Left ventricle myocardium inferior (tissue), 1 donor: Measurements from ENCODE around the gene RMND5A. TPM values are rescaled to one million over a fixed set of nuclear protein-coding genes. Genes with fewer than 3 reads are reported as not detected.
A peak's percentile ranks its signal among the peaks of the same experiment; 100 is the strongest.
"Not testable (repeated sequence)": the region's sequence is repeated elsewhere in the genome, so short reads cannot be mapped to it uniquely, and the experiment has no call there.

Experiments
- DNase-seq: peaks from one replicate; pipeline ENCODE4 v3.0.0-alpha.2; 2020
- H3K27ac ChIP-seq: fragments of 200-600 bp; replicated peaks from 2 replicates; pipeline ENCODE4 v1.8.0; 2021
- H3K27me3 ChIP-seq: fragments of 200-600 bp; 2 replicates; pipeline ENCODE4 v1.8.0; 2021; ENCODE audit warnings: low read depth
- H3K36me3 ChIP-seq: fragments of 200-600 bp; 2 replicates; pipeline ENCODE4 v1.8.0; 2021
- H3K4me1 ChIP-seq: fragments of 200-600 bp; 2 replicates; pipeline ENCODE4 v1.8.0; 2021
- H3K4me3 ChIP-seq: fragments of 200-600 bp; 2 replicates; pipeline ENCODE4 v1.8.0; 2021; ENCODE audit warnings: mild to moderate bottlenecking, moderate library complexity
- H3K9me3 ChIP-seq: fragments of 200-600 bp; replicated peaks from 2 replicates; pipeline ENCODE4 v1.8.0; 2021
- intact Hi-C: fragments of 100-400 bp; cut with micrococcal nuclease; formaldehyde crosslinking; loops from one replicate; pipeline ENCODE4 v1.11.0; 2022
- total RNA-seq: library from RNA; stranded (reverse); fragmentation: NEBNext Ultra II Directional; extraction: Animal tissue kit (Norgen Biotek cat#: 25700); gene quantifications from one replicate; pipeline ENCODE4 v1.2.1, GENCODE V29; 2021
- TF ChIP-seq, protein P1 (sequence below): fragments of 200-600 bp; IDR thresholded peaks from 2 replicates; pipeline ENCODE4 v1.8.0; 2021; ENCODE audit warnings: antibody characterized with exemption, mild to moderate bottlenecking, borderline replicate concordance
- donor health status: DM: no; HTN: yes; CAD: no; lungs with severe emphysema.

The RMND5A gene
- total RNA-seq, 1 donor from 2014 or later, result 93.7 TPM

DNA sequence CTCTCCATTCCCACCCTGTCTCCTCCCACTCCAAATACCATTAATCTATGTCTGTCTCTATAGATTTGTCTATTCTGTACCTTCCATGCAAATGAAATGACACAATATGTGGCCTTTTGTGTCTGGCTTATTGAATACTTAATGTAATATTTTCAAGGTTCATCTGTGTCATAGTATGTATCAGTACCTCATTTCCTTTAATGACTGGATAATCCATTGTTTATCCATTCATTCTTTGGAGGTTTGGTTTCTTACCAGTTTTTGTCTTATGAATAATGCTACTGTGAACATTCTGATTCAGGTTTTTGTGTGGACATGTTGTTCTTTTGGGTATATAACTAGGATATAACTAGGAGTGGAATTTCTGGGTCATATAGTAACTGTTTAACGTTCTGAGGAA is 14.8 kb downstream of the RMND5A start:
- H3K27ac ChIP-seq, H3K4me1 ChIP-seq, H3K9me3 ChIP-seq, H3K36me3 ChIP-seq, DNase-seq, intact Hi-C loops, H3K4me3 ChIP-seq, H3K27me3 ChIP-seq: not testable (repeated sequence)

DNA sequence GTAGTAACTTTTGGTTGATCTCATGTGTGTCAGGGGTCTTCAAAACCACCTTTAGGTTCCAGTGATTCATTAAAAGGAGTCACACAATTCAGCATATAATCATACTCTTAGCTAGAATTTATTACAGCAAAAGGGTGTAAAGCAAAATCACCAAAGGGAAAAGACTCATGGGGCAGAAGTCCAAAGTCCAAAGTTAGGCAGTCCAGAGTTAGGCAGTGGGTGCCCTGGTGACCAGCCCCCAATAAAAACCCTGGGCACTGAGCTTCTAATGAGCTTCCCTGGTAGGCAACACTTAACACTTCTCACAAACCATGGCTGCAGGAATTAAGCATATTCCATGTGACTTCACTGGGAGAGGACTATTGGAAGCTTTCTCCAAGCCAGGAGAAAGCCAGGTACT is 19.4 kb downstream of the RMND5A start:
- H3K36me3 ChIP-seq, result peaks cover 14% of the 10 kb centered on the region
- H3K27me3 ChIP-seq, intact Hi-C loops, H3K27ac ChIP-seq, DNase-seq, H3K4me3 ChIP-seq, H3K9me3 ChIP-seq: not testable (repeated sequence)
- peaks cover 12% of the 10 kb centered on the region for H3K4me1 ChIP-seq

DNA sequence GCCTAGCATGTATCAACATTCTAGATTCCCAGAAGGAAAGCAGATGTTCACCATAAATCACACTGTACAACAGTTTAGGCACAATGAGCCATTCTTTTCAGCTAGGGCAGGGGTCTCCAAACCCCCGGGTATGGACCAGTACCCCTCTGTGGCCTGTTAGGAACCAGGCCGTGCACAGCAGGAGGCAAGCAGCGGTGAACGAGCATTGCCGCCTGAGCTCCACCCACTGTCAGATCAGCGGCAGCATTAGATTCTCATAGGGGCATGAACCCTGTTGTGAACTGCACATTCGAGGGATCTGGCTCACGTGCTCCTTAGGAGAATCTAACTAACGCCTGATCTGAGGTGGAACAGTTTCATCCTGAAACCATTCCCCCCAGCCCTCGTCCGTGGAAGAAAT is 19.8 kb downstream of the RMND5A start:
- H3K9me3 ChIP-seq, H3K27me3 ChIP-seq, H3K27ac ChIP-seq, DNase-seq, H3K4me3 ChIP-seq, intact Hi-C loops: not testable (repeated sequence)
- H3K36me3 ChIP-seq, result peaks cover 14% of the 10 kb centered on the region
- H3K4me1 ChIP-seq, result peaks cover 14% of the 10 kb centered on the region

DNA sequence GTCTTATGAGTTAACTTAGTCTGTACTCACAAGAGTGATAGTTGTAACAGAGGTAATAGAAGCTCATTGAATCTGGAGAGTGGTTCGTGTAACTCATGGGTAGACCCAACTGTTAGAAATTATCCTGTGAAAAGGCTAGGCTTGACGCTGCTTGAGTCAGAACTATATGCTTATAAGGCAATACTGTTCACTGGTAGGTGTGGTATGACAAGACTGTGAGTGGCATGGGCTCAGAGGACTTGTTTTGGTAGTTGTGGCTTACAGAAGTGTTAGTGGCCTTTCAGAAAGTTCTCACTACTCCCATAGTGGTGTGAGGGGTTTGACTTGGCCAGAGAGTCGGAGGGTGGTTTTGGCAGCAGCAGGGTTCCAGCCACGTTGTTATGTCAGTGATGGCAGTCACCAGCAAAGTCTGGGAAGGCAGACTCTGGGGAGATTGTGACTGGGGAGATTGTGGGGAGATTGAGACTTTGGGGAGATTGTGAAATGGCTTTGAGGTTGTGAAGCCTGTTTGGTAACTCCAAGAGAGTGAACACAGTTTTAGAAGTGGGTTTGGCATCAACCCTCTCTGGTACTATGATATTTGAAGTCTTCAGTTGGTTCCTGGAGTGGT is 21.9 kb downstream of the RMND5A start:
- H3K36me3 ChIP-seq, result peaks cover 14% of the 10 kb centered on the region
- H3K27ac ChIP-seq, H3K27me3 ChIP-seq, intact Hi-C loops, H3K9me3 ChIP-seq, H3K4me3 ChIP-seq, DNase-seq: not testable (repeated sequence)
- peaks cover 28% of the 10 kb centered on the region for H3K4me1 ChIP-seq

DNA sequence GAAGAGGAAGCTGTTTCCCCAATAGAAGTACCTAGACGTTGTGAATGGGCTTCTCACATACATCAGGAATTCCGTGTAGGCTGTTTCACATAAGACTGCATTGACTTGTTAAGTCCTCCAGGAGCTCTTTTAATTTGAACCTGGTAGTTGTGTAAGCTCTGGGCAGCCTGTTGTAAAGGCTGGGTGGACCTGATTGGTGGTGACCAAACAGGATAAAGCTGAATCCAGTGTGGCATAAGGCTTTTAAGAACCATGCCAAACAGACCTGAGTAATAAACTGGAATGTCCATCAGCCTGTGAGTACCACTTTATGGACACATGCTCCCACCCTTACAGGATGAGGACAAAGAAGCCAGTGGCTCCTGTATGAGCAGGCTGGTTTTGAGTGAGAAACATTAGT is 24.1 kb downstream of the RMND5A start:
- intact Hi-C loops, result no loop called here
- no peak for DNase-seq
- Histone ChIP-seq H3K27ac (no peak overlapping the region), H3K9me3 (no peaks in the 10 kb centered on the region), H3K4me3 (no peak overlapping the region), H3K36me3 (peaks cover 16% of the 10 kb centered on the region), H3K27me3 (no peaks in the 10 kb centered on the region), H3K4me1 (peaks cover 49% of the 10 kb centered on the region)
- TF ChIP-seq, protein P1, sequence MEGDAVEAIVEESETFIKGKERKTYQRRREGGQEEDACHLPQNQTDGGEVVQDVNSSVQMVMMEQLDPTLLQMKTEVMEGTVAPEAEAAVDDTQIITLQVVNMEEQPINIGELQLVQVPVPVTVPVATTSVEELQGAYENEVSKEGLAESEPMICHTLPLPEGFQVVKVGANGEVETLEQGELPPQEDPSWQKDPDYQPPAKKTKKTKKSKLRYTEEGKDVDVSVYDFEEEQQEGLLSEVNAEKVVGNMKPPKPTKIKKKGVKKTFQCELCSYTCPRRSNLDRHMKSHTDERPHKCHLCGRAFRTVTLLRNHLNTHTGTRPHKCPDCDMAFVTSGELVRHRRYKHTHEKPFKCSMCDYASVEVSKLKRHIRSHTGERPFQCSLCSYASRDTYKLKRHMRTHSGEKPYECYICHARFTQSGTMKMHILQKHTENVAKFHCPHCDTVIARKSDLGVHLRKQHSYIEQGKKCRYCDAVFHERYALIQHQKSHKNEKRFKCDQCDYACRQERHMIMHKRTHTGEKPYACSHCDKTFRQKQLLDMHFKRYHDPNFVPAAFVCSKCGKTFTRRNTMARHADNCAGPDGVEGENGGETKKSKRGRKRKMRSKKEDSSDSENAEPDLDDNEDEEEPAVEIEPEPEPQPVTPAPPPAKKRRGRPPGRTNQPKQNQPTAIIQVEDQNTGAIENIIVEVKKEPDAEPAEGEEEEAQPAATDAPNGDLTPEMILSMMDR, result no peak

DNA sequence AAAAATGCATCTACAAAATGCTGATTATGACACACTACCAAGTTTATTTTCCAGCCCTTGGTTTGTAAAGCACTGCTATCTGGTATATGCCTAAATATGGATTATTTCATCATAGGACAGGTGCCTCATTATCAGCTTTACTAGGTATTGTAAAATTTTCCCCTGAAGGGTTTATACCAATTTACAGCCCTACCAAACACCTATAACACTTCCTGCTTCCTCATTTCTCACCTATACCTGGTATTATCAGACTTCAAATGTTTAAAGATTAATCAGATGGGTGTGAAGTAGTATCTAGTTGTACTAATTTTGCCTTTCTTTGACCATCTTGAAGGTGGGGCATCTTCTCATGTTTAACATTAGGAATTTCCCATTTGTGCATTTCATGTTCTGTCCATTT is 26.8 kb downstream of the RMND5A start:
- no peak for DNase-seq
- intact Hi-C loops, result no loop called here
- Histone ChIP-seq H3K4me1 (peaks cover 60% of the 10 kb centered on the region), H3K4me3 (no peak overlapping the region), H3K36me3 (peaks cover 26% of the 10 kb centered on the region), H3K27me3 (no peaks in the 10 kb centered on the region), H3K9me3 (peaks cover 13% of the 10 kb centered on the region), H3K27ac (peak overlapping the region; percentile 50)
- TF ChIP-seq, protein P1, result no peak

DNA sequence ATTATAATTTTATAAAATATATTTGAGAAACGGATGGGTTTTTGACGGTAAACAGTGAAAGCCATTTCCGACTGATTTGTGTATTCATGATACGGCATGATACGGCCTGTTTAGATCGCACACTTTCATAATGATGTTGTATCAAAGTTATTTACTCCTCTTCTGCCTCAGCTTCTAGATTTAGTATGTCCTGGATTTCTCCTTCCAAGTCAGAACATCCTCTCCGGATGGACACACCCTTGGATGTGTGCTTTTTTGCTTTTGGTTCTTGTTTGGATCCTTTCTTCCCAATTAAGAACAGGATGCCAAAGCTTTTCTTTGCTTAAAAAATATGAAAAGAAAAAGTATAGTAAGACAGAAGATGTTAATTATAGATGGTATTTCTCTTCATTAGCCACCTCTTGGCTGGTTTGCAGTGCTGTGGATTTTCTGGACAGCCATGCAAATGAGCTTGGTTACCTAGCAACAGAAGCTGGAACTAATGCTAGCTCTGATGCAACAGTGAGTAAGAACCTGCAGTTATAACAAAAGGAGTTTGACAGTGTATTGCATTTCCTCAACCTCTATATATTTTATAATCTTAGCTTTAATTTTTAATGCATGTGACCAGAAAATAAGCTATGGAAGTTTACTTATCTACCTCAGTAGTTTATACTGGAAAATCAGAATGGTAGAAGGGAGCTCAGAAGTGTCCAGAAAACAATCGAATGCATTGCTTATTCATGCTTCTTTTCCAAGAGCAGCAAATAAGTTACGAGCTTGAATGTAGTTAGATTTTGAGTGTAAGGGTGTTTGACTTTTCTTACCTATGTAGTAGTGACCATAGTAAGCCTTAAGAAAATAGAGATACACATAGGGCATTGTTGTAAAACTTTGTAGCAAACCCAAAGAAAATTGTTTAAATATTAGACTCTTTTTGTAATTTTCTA is 27.9 kb downstream of the RMND5A start:
- no peak for DNase-seq
- intact Hi-C loops, result no loop called here
- H3K27ac ChIP-seq, result peak overlapping the region; percentile 50
- peak overlapping the region; percentile 12 for H3K4me3 ChIP-seq
- H3K4me1 ChIP-seq, result peaks cover 63% of the 10 kb centered on the region
- TF ChIP-seq, protein P1, result no peak
- no peaks in the 10 kb centered on the region for H3K27me3 ChIP-seq
- H3K36me3 ChIP-seq, result peaks cover 33% of the 10 kb centered on the region
- peaks cover 13% of the 10 kb centered on the region for H3K9me3 ChIP-seq
